PC-3 (cell line): ENCODE measurements around the gene STAP1.

Experiments
- CTCF ChIP-seq: fragments of 300-600 bp; sonication (generic); conservative IDR thresholded peaks from 2 replicates; pipeline ENCODE4 v1.5.1; 2017; ENCODE audit warnings: antibody characterized with exemption, low read depth, mild to moderate bottlenecking, low read length
- EZH2 ChIP-seq: fragments of 300-600 bp; sonication (generic); IDR thresholded peaks from one replicate; pipeline ENCODE4 v1.6.1; 2017; ENCODE audit warnings: antibody characterized with exemption, mild to moderate bottlenecking, low read length; ENCODE audit not compliant: unreplicated experiment
- EZH2phosphoT487 ChIP-seq: fragments of 300-600 bp; sonication (generic); IDR thresholded peaks from 2 replicates; pipeline ENCODE4 v1.6.1; 2018; ENCODE audit warnings: mild to moderate bottlenecking, antibody characterized with exemption, low read length, borderline replicate concordance

DNA sequence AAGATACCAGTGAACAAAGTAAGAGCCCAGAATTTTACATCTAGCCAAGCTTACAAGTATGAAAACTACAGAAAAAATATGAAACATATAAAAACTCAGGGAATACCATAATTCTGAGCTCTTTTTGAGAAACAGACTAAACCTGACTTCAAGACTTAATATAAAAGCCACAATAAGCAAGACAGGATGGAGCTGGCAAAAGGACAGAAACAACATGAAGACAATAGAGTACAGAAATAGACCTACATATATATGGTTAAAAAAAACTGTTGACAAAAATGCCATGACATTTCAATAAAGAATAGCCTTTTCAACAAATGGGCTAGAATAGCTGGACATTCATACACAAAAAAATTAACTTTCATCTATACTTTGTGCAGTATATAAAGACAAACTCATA is 93.0 kb downstream of the STAP1 start:
- TF ChIP-seq CTCF (no peak), EZH2 (no peak), EZH2phosphoT487 (no peak)
